ENCODE results near the gene STX8.

STX8 gene

DNA sequence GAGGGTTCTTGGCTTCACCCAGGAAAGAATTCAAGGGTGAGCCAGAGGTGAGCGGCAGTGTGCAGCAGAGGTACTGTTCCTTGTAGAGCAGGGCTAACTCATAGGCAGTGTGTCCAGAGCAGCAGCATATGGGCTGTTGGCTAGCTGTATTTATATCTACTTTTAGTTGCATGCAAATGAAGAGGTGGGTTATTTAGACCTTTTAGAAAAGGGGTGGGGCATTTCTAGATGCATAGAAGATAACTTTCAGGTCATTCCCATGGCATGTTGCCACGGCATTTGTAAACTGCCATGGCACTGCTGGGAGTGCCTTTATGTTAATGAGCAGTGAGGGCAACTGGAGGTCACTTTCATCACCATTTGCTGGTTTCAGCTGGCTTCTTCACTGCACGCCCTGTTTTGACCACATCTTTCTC is 141.0 kb downstream of the STX8 start:
- DNase-seq: no peak

DNA sequence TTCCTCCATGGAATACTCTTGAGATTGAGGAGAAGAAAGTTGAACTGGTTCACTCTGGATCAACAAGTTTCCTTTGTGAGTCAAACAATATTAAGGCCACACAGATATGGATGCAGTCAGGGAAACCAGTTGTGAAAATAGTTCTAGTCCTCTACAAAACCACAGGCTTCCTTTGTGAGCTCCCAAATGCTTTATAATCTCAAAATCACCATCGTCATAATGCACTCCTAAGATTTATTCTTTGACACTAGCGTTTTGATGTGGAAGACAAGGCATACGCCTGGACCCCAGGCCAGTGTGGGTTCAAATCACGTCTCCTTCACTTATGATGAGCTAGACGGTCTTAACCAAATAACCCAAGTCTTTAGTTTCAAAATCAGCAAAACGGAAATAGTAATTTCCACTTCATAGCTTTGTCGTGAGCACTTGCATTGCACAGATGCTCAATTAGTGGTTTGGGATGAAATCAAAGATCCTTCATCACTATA is 142.6 kb downstream of the STX8 start:
- no peak for DNase-seq

DNA sequence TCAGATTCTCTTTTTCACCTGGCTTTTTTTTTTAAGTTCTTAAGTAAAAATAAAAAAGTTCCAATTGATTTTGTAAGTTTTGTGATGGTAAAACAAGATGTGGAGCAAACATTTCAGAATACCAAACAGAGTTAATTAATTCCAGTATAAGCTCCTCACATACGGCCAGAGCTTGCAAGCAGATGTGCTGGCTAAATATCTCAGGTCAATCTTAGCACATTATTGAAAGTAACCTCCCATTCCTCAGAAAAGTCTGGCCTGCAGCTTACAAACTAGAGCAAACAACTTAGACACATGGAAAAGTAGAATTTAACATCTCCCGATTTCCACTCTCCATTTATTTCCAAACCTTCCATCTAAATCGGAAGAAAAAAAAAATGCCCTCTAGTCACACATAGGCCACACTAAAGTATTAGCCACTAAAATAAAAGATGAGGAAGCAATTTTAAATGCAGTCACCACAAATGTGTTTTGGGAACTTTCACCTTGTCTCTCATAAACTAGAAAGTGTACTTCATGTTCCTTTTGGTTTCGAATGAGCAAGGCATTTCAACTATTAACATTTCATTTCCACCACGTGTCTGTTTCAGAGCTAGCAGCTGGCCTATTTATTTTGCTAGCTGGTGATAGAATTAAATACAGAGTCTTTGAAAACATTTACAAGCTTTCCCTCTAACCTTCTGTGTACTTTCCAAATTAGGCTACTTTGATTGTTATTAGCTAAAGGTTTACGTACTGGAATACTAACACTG is 143.3 kb downstream of the STX8 start:
- DNase-seq: no peak

DNA sequence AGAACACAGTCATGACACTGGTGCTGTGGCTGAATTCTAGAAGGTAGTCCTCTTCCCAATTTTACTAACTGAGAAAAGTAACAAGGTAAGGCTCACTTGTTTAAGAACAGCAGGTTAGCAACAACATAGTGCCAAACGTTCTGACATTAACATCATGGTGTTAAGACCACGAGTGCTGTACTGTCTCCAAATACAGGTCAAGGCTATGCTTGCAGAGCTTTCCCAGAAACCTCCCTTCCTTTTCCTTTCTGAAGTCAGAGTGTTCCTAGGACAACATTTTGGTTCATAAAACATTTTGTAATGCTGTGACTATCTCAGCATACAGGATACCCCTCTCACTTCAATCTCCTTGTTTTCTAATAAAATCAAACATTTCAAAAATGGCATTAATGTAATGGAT is 144.0 kb downstream of the STX8 start:
- DNase-seq: no peak

- no peak for DNase-seq
Measured at GRCh38 chr17:9427465-9428315, 147.9 kb downstream of the STX8 start.

DNA sequence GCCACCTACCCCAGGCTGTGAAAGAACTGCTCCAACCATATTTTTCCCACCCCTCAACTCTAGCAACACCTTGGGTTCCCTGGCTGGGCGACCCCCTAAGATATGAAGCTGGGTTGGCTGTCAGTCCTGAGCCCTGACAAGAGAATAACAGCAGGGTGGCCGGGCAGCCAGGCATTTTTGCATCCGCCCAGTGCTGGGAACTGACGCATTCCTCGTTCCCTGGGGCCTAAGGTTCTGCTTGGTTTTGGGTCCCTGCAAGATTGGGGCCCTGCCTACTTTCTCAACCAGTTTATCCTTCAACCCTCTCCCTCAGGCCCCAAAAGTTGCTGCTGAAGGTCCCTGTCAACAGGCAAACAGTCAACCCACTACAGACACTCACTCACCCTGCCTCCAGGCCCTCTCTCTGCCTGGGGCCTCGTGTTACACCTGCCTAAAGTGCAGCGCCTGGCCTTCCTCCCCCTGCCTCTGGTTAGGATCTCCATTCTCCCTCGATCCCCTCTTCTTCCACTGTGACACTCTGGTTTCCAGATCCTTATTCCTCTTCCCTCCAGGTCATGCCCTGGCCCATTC is 151.5 kb downstream of the STX8 start:
- no peak for DNase-seq

- DNase-seq: no peak
Measured at GRCh38 chr17:9421525-9421924, 154.1 kb downstream of the STX8 start.

GRCh38 chr17:9419932-9420453 is 155.6 kb downstream of the STX8 start:
- DNase-seq: no peak

- DNase-seq: no peak
Measured at GRCh38 chr17:9414471-9414870, 161.1 kb downstream of the STX8 start.

- DNase-seq: no peak
Measured at GRCh38 chr17:9410737-9411136, 164.9 kb downstream of the STX8 start.

GRCh38 chr17:9410301-9410700 is 165.3 kb downstream of the STX8 start:
- DNase-seq: no peak

- DNase-seq: no peak
Measured at GRCh38 chr17:9409878-9410277, 165.7 kb downstream of the STX8 start.

DNA sequence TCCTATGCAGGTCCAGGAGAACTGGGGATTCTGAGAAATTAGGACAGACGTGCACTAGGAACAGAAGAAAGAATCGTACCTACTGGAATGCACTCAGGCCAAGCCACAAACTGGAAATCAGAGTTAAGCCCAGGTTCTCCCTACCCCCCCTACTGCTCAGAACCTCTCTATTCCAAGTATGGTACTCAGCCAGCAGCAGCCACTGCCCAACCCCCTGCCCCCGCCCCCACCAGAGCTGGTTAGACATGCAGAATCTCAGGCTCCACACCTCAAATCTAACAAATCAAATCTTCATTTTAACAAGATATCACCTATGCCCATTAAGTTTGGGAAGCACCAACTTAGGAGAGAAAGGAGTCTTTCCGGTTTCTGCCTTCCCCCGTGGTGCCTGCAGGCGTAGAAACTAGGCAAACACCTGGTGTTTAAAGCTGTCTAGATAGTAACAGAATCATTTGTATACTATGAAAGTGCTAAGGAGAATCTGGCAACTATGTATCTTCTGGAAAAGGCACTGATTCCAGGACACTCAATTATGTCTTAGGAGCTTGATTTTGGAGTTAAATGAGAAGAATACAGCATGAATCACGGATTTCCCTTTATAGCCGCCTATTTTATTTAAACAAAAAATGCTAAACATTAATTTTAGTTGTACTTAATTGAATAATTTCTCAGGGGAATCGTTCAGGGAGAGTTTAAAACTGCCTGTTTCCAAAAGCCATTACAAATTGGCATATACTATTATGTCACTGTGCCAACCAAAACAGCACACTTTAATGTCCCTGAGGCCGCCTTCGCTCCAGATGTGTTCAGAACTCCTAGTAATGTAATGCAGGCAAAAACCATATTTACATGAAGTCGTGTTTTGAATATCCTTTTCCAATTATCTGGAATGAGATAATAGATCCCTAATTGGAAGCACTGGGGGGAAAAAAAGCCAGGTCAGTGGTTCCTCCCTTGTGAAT is 166.5 kb downstream of the STX8 start:
- DNase-seq: no peak

DNA sequence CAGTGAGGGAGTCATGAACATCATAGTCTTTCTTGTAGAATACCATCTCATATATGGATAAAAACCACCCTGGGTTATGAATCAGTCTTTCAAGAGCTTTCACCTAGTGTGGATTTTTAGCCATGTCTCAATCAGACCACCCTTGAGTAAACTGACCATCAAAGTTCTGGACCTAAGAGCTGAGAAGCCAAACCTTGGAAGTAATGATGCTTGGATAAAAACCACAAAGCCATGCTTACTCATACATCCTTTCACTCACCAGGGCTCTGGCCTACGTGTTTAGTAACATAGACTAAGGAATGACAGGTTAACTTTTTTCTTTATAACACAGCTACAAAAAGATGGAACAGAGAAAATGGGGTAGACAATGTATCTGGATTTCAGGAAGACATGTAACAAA is 167.2 kb downstream of the STX8 start:
- no peak for DNase-seq

DNA sequence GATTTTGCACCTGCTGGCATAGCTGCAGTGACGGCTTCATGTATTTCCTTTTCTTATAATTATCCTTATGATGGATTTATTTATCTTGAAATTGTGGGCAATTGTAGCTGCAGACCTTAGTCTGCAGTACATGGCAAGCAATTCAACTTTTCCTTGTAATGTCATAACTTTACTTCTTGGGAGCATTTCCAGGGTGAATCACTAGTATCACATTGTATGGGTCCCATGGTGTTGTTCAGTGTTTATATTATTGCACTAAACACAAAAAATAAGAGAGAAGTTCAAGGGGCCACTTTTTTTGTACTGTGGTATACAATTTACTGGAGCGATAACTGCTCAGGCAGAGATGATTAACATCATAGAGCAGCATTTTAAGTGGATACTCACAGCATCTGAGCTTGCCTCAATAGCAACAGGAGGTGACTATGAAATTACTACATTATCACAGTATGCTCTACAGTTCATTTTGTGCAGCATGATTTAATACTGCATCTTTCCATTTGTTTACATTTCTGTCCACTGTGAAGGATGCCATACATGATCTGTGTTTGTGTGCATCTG is 169.5 kb downstream of the STX8 start:
- DNase-seq: no peak

GRCh38 chr17:9403257-9403656 is 172.4 kb downstream of the STX8 start:
- no peak for DNase-seq

GRCh38 chr17:9402590-9403199 is 172.9 kb downstream of the STX8 start:
- no peak for DNase-seq

DNA sequence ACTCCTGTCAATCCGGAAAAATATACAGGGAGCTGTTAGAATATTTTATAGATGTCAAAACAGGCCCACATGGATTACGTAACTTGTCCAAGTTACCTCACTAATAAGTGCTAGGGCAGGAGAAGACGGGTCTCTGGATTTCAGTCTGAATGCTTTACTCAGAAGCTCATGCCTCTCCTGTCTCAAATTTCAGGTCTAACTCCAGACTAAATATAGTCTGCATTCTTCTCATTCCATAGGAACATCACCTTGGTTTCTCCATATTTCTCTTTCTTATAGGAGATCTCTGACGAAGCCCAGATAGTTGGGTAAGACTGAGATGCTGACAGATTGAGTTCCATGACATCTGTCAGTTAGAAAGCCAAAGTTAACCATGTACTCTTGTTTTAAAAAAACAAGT is 174.2 kb downstream of the STX8 start:
- no peak for DNase-seq

DNA sequence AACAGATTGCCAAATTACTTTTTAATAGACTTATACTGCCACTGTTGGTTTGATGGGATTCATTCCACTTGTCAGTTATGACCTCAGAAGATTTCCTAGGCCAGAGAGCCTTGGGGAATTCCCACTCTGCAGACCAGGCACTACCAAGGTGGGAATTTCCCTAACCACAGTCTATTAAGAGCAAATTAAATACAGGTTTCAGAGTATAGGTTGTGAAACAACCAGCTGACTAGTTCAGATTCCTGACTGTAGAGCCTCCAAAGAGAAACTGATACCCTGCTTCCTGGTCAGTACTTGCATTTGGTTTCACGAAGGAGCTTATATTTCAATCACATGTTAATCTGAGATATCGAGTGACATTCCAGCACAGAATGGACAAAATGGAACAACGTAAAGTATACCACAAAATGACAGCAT is 186.5 kb downstream of the STX8 start:
- no peak for DNase-seq

DNA sequence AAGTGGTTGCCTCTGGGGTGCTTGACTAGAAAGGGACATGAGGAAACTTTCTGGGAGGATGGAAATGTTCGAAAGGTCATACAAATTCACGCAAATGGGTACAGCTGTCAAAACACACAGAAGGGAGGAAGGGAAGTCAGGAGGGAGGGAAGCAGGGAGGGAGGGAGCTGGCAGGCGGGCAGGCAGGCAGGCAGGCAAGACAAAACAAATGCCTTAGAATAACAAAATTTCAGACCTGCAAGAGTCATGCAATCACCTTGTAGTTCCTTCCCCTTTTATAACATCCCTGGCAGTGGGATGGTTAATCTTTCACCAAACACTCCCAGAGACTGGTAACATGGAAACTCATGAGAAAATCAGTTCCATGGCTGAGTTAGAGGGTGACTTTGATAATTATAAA is 189.2 kb downstream of the STX8 start:
- DNase-seq: no peak

GRCh38 chr17:9383826-9384225 is 191.8 kb downstream of the STX8 start:
- no peak for DNase-seq

- DNase-seq: no peak
Measured at GRCh38 chr17:9382626-9383025, 193.0 kb downstream of the STX8 start.

All from NCI-H1092 (cell line).